Measurements from ENCODE around the gene NAA80.

Gene NAA80, protein sequence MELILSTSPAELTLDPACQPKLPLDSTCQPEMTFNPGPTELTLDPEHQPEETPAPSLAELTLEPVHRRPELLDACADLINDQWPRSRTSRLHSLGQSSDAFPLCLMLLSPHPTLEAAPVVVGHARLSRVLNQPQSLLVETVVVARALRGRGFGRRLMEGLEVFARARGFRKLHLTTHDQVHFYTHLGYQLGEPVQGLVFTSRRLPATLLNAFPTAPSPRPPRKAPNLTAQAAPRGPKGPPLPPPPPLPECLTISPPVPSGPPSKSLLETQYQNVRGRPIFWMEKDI

DNA sequence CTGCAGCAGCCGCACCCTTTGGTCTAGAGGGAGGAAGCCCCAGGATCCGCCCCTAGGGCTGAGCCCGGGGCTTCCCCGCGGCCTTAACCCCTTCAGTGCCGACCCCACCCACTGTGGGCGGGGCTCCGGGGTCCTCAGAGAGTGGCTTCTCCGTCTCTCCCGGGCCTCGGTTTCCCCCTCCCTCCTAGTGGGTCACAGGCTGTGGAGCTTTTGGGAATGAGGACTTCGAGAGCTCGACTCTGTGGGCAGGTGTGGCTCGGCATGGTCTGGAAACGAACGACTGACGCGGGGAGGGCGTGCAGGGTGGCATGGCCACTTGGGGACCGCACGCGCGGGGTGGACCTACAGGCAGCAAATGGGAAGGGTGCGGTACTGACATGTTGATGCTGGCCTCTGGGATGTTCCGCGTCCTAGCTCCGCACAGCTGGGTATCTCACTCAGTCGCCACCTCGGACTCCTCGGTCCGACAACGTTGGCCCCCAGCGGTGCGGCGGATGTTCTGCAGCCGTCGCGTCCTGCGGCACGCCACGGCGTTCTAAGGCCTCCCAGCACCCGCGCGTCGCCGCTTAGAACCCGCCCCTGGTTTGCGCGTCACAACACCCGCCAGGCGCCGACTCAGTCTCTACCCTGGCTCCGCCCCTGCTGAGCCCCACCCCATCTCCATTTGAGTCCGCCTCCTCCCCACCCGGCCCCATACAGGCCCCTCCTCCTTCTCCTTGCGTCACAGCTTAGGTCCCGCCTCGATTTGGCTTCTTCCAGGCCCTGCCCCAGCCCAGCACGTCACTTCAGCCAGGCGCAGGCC, at the start of gene NAA80, which contains the start of gene HYAL3:
Gene NAA80, minus strand, starts transcription at position 570 of the 802 bp plus-strand sequence. CDS start 1,942 bp downstream, outside the sequence.
Gene HYAL3, minus strand, starts transcription at position 570 of the 802 bp plus-strand sequence. CDS start 3,803 bp downstream, outside the sequence.
- peak; percentile 97 for DNase-seq (ENCODE audit: low read depth)

DNA sequence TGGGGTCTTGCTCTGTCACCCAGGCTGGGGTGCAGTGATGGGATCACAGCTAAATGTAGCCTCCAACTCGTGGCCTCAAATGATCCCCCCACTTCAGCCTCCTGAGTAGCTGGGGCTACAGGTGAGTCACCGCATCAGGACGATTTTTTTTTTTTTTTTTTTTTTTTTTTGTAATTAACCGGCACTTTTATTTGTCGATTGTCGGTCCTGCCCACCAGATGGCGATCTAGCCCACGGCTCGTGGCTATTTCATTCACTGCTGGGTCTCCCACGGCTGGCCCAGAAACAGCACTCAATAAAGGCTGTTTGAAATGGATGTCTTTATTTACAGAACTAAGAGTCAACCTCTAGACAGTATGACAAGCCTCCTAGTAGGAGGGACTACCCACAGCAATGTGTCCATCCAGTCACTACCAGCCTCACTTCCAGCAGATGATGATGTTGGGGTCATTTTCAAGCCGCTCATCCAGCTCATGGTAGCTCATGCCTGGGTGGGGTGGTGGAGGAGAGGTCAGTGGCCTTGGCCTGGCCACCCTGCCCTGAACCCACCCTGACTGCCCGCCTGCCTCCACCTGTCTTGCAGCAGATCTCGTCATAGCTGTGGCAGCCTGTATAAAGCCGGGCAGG, 48.1 kb upstream of the NAA80 start:
- peak; percentile 65 for DNase-seq (ENCODE audit: low read depth)

DNA sequence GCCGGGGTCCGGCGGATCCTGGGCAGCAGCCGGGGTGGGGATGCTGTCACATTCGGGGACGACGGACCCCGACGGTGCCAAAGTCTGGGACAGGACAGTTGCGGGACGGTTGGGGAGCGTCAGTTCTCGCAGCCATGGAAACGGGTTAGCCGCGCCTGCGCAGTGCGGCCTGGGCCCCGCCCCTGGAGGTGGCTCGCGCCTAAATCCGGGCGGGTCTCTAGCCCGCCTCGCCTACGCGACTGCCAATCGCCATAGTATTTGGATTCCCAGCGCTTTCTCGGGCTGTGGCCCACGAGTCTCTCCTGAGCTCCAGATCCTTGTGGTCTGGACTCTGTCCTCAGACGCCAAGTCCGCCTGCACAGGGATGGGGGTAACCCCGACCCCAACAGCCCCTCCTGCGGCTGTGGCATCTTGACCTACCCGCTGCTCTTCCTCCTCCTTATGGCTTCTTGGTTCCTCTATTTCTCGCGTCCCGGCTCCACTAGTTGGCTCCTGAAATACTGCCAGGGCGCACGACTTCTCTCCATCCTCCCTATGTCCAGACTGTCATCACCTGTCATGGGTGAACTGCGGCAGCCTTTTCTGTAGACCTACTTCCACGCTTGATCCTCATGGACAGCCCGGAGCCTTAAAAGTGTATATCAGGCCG, 46.5 kb upstream of the NAA80 start, which contains the start of gene ZMYND10:
Gene ZMYND10, minus strand, starts transcription at position 147 of the 649 bp plus-strand sequence. CDS start 153 bp downstream, outside the sequence.
- DNase-seq (ENCODE audit: low read depth), result peak; percentile 53

DNA sequence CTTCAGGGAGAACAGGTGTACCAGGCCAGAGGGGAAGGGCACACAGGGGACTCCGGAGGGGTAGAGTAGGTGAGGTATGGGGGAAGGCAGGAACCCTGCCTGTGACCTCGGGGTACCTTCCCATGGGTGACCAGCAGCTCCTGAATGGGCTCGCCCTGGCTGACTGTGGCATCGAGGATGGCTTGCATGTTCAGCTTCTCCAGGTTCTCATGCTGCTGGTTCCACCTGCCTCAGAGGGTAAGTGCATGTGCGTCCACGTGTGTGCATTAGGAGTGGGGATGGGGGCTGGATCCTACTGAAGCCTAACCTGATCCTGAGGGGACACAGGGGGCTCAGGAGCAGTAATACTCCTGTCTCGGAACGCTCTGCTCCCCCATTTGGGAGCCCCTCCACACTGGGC, 45.8 kb upstream of the NAA80 start:
- DNase-seq (ENCODE audit: low read depth), result no peak

DNA sequence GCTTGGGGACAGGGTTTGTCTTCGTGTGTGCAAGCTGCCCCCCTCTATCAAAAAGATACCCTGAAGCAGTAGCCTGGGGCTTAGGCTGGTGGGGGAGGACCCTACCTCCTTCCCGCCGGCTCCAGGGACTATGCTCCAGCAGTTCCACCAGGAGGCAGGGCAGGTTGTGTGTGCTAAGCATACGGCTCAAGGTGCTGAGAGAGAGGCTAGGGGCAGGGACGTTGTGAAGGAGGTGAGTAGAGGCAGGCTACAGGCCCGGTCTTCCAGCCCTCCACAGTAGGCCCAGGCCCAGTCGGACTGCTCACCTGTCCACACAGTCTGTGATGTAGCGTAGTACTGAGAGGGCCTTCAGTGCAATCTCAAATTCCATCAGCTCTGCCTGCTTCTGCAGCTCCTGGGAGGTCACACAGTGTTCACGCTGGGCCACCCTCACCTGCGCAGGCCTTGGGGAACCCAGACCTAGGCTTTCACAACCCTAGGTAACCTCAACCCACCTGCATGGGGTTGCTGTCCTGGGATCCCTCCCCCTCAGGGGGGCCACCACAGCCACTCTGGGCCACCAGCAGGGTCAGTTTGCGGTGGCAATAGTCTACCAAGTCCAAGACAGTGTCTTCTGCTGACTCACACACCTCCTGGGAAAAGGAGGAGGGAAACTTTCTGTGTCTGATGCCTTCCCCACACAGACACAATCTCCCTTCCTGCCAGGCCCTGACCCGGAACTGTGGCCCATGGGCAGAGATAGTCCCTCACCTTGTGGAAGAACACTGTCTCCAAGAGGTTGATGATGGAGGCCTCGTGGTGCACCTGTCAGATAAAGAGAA, 43.8 kb upstream of the NAA80 start:
- no peak for DNase-seq (ENCODE audit: low read depth)

DNA sequence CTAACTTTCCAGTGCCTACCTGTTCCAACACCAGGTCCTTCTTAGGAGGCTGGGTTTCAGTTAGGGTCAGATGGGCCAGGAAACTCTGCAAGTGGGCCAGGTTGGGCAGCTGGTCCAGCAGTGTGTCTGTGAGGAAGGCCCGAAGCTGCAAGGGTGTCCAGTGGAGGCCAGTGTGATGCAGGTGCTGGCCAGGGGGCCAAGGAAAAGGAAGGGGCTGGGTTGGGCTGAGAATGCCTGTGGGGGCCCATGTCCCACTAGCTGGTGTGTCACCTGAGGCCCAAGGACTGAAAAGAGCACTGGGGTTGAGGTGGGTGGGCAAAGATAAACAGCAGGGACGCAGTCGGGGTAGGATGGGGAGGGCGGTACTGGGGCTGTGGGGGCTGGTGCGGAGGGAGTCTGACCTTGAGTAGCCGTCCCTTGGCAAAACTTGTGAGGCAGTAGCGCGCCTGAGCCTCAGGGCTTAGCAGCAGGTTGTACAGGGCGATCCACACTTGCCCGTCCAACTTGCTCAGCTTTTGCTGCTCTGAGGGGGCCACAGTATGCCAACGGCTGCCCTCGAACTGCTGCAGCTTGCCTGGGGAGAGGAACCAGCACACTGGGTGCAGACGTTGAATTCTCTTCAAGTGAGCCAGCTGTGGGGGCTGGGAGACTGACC, 42.9 kb upstream of the NAA80 start:
- no peak for DNase-seq (ENCODE audit: low read depth)

DNA sequence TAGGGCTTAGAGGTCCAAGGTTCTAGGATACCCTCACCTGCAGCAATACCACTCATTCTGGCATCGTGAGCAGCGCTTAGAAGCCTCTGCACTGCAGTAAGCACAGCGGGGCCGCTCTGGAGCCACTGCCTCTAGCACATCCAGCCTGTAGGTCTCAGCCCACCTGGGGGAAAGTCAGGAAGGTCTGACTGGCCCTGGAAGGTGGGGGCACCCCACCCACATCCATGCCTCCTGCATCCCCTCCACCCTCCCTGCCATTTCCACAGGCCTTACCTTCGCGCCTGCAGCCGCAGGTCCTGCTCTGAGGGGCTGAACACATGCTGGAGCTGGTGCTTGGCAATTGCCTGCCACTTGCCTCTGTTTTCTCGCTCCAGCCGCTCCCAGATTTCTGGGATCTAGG, 42.3 kb upstream of the NAA80 start:
- no peak for DNase-seq (ENCODE audit: low read depth)

DNA sequence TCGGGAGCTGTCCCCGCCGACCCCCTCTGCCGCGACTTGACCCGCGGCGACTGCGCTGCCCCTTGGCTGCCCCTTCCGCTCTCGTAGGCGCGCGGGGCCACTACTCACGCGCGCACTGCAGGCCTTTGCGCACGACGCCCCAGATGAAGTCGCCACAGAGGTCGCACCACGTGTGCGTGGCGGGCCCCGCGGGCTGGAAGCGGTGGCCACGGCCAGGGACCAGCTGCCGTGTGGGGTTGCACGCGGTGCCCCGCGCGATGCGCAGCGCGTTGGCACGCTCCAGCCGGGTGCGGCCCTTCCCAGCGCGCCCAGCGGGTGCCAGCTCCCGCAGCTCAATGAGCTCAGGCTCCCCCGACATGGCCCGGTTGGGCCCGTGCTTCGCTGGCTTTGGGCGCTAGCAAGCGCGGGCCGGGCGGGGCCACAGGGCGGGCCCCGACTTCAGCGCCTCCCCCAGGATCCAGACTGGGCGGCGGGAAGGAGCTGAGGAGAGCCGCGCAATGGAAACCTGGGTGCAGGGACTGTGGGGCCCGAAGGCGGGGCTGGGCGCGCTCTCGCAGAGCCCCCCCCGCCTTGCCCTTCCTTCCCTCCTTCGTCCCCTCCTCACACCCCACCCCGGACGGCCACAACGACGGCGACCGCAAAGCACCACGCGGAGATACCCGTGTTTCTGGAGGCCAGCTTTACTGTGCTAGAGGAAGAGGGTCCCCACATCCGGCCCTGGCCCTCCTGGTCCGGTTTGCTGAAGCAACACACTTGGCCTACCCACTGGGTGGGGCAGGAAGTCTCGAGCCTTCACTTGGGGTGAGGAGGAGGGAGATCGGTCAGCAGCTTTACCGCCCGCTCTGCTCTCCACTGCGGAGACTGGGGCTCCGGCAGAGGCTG, 41.5 kb upstream of the NAA80 start, which contains the start of gene RASSF1:
Gene RASSF1, minus strand, starts transcription at position 389 of the 882 bp plus-strand sequence. Its CDS starts 31 bp downstream, at position 358.
- DNase-seq (ENCODE audit: low read depth), result peak; percentile 45

DNA sequence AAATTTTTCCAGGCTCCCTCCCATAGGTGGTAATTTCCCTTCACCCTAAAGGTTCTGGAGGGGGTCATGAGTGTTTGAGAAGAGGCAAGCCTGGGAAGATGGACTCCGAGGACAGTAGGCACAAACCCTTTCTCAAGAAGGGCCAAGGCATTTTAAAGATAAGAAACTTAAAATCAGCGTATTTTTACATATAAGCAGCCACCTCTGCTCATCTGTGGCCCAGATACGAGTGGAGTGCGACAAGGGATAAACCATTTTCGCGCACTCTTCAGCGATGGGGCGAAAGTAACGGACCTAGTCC, 40.9 kb upstream of the NAA80 start:
- DNase-seq (ENCODE audit: low read depth), result no peak

DNA sequence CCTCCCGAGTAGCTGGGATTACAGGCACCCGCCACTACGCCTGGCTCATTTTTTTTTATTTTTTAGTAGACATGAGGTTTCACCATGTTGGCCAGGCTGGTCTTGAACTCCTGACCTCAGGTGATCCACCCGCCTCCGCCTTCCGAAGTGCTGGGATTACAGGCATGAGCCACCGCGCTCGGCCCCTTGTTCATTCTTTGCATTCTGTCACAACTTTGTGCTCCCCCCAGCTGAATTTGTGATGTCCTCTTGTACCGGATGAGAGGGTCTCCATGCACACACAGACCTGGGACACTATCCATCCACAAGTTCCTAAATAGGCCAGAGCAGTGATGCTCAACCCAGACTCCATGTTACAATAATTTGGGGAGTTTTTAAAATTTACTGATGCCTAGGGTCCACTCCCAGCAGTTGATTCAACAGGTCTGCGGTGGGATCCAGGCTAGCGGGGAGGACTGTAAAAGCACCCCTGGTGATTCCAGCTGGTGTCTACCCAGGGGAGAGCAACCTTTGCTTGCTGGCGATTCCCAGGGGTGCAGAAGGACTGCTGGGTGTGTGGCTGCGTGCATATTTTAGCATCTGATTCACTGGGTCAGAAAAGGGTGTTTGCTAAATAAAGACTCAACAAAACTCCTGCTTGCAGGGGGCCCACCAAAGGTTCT, 40.4 kb upstream of the NAA80 start:
- DNase-seq (ENCODE audit: low read depth), result no peak

DNA sequence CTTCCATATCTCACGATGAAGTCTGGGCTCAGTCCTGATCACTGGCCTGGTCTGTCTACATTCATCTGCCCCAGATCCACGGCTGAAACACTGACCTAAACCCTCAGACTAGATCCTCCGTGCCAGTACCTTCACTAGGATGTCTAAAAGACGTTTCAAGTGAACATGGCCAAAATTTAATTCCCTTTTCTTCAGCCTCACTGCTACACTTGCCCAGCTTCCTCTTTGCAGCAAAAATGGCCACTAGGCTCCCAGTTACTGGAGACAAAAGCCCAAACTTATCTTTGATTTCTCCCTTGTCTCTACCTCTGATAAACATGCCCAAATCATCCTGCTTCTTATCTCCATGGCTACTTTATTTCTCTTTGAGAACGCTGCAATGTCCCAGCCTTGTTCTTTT, 39.8 kb upstream of the NAA80 start:
- no peak for DNase-seq (ENCODE audit: low read depth)

DNA sequence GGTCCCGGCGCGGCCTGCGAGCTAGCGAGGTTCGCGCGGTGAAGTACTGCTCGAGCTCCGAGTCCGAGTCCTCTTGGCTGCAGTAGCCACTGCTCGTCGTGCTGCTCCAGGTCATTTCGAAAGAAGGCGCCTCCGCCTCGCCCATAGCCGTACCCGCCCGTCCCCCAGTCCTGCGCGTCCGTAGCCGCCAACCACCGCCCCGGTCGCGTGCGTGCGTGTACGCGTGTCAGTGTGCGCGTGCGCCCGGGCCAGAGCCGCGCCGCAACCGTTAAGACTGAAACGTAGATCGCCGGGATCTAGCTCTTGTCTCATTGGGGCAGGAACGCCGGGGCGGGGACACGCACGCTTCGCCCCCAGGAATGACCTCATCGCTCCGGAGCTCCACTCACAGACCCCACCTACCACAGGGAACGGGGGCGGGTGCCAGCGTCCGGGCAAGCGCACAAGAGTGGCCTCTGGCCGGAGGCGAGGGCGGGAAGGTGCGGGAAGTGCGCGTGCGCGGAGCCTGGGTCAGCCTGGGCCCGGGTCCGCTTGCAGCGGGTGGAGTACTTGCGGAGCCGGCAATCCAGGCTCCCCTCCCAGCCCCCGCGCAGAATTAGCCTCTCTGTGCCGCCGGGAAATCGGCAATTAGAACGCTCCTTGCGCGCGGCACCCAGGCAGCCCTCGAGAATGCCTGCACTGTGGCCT, 38.1 kb upstream of the NAA80 start:
- DNase-seq (ENCODE audit: low read depth), result peak; percentile 92

DNA sequence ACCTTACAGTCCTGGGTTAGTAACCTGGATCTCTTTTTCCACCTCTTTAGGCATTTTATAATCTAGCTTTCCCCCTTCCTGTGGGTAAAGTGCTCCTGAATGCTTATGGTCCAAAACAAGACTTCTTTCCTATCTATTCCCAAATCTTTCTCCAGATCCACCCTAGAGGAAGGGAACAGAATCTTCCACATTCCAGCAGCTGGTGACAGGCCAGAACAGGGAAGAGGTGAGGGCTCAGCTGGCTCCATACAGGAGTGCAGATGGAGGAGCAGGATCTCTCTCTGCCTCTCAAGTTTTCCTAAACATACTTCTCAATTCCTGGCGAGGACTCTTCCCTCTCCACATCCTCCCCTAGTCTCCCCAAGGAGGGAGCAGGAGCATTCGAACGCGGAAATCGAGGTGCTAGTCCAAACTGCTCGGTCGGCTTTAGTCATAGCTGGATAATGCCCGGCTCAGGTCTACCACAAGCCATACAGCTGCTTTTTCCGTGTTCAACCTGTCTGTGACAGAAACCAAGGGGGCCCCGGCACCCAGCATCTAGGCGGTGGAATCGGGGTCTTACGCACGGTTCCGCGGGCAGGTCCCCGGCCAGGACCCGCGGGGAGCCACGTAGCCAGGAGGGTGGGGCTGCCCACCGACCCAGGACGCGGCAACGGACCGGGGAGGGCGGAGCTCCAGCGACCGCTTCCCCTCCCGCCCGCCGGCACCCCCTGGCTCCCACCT, 37.4 kb upstream of the NAA80 start:
- DNase-seq (ENCODE audit: low read depth), result no peak

DNA sequence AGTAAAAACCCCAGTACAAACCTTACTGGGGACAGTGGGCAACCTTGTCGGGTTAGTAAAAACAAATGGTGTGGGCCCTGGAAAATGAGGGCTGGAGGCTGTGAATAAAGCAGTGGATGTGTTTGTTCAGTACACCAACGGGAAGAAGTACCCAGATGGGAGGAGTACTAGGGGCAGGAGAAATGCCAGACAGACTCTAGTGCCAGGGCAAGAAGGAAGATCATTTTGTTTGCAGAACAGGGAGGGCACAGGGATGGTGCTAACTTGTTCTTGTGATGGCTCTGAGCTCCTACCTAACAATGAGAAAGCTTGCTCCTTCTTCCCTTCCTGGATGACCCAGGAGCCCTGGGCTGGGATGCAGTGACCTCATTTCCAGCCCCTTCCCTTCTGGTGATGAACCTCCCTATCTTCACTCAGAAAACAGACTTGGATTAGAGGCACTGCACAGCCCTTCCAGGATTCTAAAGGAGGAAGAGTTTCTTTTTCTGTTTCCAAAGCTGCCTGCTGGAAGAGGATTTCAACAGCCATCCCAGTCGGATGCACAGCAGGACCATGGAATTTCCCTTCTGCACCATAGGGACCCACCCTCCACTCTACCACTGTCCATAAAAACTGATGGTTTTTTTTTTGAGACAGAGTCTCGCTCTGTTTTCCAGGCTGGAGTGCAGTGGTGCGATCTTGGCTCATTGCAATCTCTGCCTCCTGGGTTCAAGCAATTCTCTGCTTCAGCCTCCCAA, 35.3 kb upstream of the NAA80 start:
- no peak for DNase-seq (ENCODE audit: low read depth)

DNA sequence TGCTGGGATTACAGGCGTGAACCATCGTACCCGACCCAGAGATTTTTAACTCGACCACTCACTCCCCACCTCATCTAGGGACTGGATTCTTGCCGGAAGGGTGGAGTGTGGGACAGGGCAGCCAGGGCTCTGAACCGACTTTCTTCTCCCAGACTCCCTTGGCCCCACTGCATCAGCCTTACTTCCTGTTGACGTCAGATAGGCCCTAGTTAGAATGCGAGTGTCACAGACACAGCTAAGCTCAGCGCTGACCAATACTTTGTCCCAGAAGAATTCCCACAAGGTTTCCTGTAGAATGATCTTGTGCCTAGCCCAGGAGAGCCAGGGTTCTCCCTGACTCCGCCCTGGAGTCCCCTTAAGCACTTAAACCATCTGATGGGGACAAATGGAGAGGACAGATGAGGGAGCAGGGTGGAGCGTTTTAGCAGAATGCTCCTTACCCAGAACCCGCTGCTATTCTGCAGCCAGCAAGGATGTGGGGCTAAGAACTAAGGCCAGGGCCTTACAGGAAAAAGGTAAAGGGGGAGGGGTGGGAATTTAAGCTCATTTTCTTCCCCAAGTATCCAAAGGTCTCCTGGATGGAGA, 34.6 kb upstream of the NAA80 start:
- no peak for DNase-seq (ENCODE audit: low read depth)

DNA sequence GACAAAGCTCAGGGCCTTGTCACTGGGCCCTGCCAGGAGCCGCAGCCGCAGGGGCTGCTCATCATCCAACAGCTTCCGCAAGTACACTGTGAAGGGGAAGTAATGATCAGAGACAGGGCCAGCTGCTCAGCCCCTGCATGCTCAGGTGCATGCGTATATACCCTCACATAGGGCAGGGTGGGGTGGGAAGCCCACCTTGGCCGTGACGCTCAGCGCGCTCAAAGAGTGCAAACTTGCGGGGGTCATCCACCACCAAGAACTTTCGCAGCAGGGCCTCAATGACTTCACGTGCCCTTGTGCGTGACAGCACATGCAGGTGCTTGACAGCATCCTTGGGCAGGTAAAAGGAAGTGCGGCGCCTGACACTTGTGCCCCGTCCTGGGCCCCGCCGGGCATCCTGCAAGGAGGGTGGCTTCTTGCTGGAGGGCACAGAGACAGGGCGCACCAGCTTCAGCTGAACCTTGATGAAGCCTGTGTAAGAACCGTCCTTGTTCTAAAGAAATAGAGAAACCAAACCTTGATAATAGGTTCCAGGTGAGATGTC, 32.2 kb upstream of the NAA80 start:
- no peak for DNase-seq (ENCODE audit: low read depth)

DNA sequence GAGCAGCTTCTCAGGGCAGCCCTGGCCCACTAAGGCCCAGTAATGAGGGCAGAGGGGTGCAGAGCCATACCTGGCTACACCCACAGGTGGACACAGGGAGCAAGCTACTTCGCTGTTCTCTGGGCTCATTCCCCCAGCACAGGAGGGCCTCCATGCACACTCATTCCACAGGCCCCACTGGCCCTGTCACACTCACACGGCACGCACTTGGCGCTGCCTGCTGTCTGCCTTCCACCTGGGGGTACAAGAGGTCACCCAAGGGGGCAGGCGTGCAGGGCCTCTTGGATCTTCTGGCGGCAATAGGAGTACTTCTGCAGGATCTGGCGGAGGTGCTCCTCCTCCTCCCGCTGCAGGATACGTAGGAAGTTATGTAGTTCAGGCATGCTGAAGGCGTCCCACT, 31.1 kb upstream of the NAA80 start:
- no peak for DNase-seq (ENCODE audit: low read depth)

Data from activated gamma-delta T cell treated with anti-CD3 and anti-CD28 coated beads, Interleukin-2, amount 50 U/mL, for 16 hours (primary cell).